ENCODE measurements around the gene TSPAN5.

The TSPAN5 gene

GRCh38 chr4:98689507-98690174 is 31.2 kb upstream of the TSPAN5 start:
- H3K36me3 ChIP-seq (ENCODE audit: low read length): no peaks in the 10 kb centered on the region
- H4K20me1 ChIP-seq (ENCODE audit: low read depth, low read length): no peaks in the 10 kb centered on the region
- H3K27ac ChIP-seq (ENCODE audit: low read depth, low read length): no peak overlapping the region
- H3K9me3 ChIP-seq (ENCODE audit: insufficient read depth, low read length): no peaks in the 10 kb centered on the region
- H3K79me2 ChIP-seq (ENCODE audit: insufficient read depth, low read length): no peaks in the 10 kb centered on the region
- no peaks in the 10 kb centered on the region for H3K27me3 ChIP-seq (ENCODE audit: low read length)
- H3K4me2 ChIP-seq (ENCODE audit: low read depth, low read length, poor library complexity, severe bottlenecking): no peak overlapping the region
- no peak overlapping the region for H3K9ac ChIP-seq (ENCODE audit: low read length)
- TF ChIP-seq EZH2phosphoT487 (conservative IDR thresholded peaks at IDR 0.05; ENCODE audit: low read length) (no peak), CTCF (IDR thresholded peaks at IDR 0.05; ENCODE audit: insufficient read depth, low read length, poor library complexity, severe bottlenecking) (no peak)
- no peaks in the 10 kb centered on the region for H3K9me2 ChIP-seq (replicated peaks; ENCODE audit: insufficient read depth, low read length)
- no peak overlapping the region for H3K4me3 ChIP-seq (ENCODE audit: insufficient read depth, low read length, poor library complexity, severe bottlenecking)
- H2AFZ ChIP-seq (ENCODE audit: low read depth, low read length, severe bottlenecking): no peak overlapping the region
- no peaks in the 10 kb centered on the region for H3F3A ChIP-seq (ENCODE audit: insufficient read depth)

- no peak overlapping the region for H2AFZ ChIP-seq (ENCODE audit: low read depth, low read length, severe bottlenecking)
Measured at GRCh38 chr4:98688411-98689290, 30.2 kb upstream of the TSPAN5 start.

GRCh38 chr4:98687876-98688275 is 29.5 kb upstream of the TSPAN5 start:
- H3K4me3 ChIP-seq (ENCODE audit: insufficient read depth, low read length, poor library complexity, severe bottlenecking): no peak overlapping the region
- no peak overlapping the region for H2AFZ ChIP-seq (ENCODE audit: low read depth, low read length, severe bottlenecking)
- no peaks in the 10 kb centered on the region for H3K9me3 ChIP-seq (ENCODE audit: insufficient read depth, low read length)
- TF ChIP-seq EZH2phosphoT487 (conservative IDR thresholded peaks at IDR 0.05; ENCODE audit: low read length): no peak
- no peak for TF ChIP-seq CTCF (IDR thresholded peaks at IDR 0.05; ENCODE audit: insufficient read depth, low read length, poor library complexity, severe bottlenecking)
- H3K4me2 ChIP-seq (ENCODE audit: low read depth, low read length, poor library complexity, severe bottlenecking): no peak overlapping the region
- no peak overlapping the region for H3K27ac ChIP-seq (ENCODE audit: low read depth, low read length)
- no peaks in the 10 kb centered on the region for H3K9me2 ChIP-seq (replicated peaks; ENCODE audit: insufficient read depth, low read length)
- no peak overlapping the region for H3K9ac ChIP-seq (ENCODE audit: low read length)
- H3F3A ChIP-seq (ENCODE audit: insufficient read depth): no peaks in the 10 kb centered on the region
- no peaks in the 10 kb centered on the region for H3K27me3 ChIP-seq (ENCODE audit: low read length)
- no peaks in the 10 kb centered on the region for H3K79me2 ChIP-seq (ENCODE audit: insufficient read depth, low read length)
- H3K36me3 ChIP-seq (ENCODE audit: low read length): no peaks in the 10 kb centered on the region
- no peaks in the 10 kb centered on the region for H4K20me1 ChIP-seq (ENCODE audit: low read depth, low read length)

More at GRCh38 chr4:98688411-98689290, 30.2 kb upstream of the TSPAN5 start:
- Histone ChIP-seq H3K4me2 (ENCODE audit: low read depth, low read length, poor library complexity, severe bottlenecking) (no peak overlapping the region), H3K4me3 (ENCODE audit: insufficient read depth, low read length, poor library complexity, severe bottlenecking) (no peak overlapping the region), H3K9me2 (replicated peaks; ENCODE audit: insufficient read depth, low read length) (no peaks in the 10 kb centered on the region), H3K9me3 (ENCODE audit: insufficient read depth, low read length) (no peaks in the 10 kb centered on the region), H3K27me3 (ENCODE audit: low read length) (no peaks in the 10 kb centered on the region), H3F3A (ENCODE audit: insufficient read depth) (no peaks in the 10 kb centered on the region), H3K27ac (ENCODE audit: low read depth, low read length) (no peak overlapping the region), H3K9ac (ENCODE audit: low read length) (no peak overlapping the region), H3K79me2 (ENCODE audit: insufficient read depth, low read length) (no peaks in the 10 kb centered on the region), H3K36me3 (ENCODE audit: low read length) (no peaks in the 10 kb centered on the region), H4K20me1 (ENCODE audit: low read depth, low read length) (no peaks in the 10 kb centered on the region)
- TF ChIP-seq CTCF (IDR thresholded peaks at IDR 0.05; ENCODE audit: insufficient read depth, low read length, poor library complexity, severe bottlenecking) (no peak), EZH2phosphoT487 (conservative IDR thresholded peaks at IDR 0.05; ENCODE audit: low read length) (no peak)

All from SU-DHL-6 (cell line).